Eye (tissue), 1 donor: ENCODE results near the gene DDX50.
A peak's percentile ranks its signal among the peaks of the same experiment; 100 is the strongest.

Source experiments
- DNase-seq: peaks from one replicate; pipeline ENCODE4 v3.0.0-alpha.2; 2015

The DDX50 gene

DNA sequence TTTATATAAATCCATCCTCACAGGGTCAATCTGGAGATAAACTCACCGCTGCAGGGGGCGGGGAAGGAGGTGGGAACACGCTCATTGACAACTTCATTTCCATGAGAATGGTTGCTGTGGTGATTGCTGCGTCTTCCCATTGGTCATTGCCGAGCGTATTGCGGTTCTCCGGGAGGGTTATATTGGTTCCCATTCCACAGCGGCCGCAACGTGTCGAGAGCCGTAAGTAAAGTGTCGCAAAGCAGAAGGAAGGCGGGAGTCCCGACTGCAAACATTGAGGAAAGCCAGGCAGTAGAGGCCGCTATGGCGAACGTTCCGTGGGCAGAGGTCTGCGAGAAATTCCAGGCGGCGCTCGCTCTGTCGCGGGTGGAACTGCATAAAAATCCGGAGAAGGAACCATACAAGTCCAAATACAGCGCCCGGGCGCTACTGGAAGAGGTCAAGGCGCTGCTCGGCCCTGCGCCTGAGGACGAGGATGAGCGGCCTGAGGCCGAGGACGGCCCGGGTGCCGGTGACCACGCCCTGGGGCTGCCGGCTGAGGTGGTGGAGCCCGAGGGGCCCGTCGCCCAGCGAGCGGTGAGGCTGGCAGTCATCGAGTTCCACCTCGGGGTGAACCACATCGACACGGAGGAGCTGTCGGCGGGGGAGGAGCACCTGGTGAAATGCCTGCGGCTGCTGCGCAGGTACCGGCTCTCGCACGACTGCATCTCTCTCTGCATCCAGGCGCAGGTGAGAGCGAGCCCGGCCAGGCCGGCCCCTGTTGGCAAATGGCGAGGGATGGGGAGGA lies 87.6 kb downstream of the DDX50 start, which contains the start of gene KIFBP:
KIFBP (plus strand) TSS at position 274 of the 787 bp plus-strand sequence; CDS start at position 304, 30 bp downstream.
- peak; percentile 98 for DNase-seq

DNA sequence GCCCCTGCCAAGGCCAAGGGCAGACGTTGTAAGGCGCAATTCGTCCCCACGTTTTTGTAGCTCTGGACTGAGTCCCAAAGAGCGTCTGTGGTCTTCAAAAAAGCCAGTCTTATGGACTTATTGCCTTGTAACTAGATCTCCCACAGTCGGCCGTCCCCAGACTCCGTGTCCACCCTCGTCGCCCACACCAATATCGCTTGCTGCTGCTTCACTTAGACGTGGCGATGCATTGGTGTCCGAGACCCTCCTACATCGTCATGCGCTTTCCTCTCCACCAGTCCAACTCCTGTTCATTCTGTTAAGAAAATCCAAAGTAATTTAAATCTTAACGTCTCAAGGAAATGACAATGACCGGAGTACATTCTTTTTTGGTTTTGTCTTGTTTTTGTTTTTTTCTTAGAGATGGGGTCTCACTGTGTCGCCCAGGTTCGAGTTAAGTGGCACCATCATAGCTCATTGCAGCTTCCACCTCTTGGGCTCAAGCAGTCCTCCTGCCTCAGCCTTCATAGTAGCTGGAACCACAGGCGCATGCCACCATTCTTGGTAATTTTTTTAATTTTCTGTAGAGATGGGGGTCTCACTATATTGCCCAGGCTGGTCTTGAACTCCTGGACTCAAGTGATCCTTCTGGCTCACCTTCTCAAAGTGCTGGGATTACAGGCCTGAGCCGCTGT lies 88.3 kb downstream of the DDX50 start:
- no peak for DNase-seq

DNA sequence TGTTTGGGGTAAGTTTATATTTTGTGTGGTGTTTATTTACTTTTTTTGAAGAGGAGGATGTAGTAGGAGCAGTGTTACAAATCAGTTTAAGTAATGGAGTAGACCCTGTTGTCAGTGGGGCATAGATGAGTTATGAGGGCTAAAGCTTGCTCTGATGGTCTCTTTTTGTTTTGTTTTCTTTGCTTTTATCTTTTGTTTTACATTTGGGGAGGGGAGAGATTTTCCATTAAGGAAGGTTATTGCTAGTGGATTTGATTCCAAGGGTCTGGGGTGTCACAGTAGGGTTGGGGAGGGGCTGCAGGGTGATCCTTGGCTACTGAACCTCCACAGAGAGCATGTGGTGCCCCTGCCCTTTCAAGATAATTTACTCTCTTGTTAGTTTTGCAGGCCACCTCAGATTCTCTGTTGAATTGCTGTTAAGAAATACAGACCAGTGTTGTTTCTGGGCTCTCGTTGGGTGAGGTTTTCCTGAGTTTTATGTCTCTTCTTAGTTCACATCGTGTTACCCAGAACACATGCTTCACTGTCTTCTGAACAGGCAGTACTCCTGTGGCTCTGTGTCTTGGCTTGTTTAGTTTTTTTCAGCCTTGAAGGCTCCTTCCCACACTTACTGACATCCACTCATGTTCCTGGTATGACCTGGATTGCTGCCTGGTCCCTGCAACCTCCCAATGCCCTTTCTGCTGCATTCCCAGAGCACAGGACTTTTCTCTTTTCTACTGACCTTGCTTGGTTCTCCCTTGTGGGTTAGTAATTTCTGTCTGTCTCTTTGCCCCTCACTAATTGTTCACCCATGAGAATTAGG lies 91.7 kb downstream of the DDX50 start:
- DNase-seq: no peak
